Ovary (tissue), 3 donors: ENCODE measurements around the gene IL1RL1.

Experiments
- EP300 ChIP-seq: sonication (generic); formaldehyde crosslinking; IDR thresholded peaks from one replicate; pipeline ENCODE4 v1.6.1; 2017; ENCODE audit warnings: antibody characterized with exemption
- TF ChIP-seq, protein P1 (sequence below), 3 donors: fragments of 450-650 bp in 2 of 3; fragments of 200-600 bp in 1 of 3; IDR thresholded peaks; one replicate each; pipeline versions ENCODE4 v1.5.1 to v1.8.0; 2016 to 2022; ENCODE audit warnings: antibody characterized with exemption in 3 of 3, mild to moderate bottlenecking in 1 of 3
- donor health status: DM: no; HTN: no; CAD: no.

DNA sequence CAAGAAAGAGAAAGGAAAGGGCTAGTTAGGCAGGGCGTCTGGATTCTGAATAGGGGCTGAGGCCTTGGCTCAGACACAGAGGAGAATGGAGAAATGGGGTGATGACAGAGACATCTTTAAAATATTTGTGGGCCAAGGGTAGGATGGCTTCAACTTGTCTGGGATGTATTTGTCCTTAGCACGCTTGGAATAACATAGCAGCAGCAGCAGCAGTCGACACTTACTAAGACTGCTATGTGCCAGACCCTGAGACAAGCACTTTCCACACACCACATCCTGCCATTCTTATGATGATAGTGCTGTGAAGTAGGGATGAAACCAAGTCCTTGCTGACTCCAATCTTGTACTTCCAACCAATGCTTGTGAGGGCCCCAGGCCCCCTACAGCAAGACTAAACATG lies 2.6 kb downstream of the IL1RL1 start:
- TF ChIP-seq, protein P1, sequence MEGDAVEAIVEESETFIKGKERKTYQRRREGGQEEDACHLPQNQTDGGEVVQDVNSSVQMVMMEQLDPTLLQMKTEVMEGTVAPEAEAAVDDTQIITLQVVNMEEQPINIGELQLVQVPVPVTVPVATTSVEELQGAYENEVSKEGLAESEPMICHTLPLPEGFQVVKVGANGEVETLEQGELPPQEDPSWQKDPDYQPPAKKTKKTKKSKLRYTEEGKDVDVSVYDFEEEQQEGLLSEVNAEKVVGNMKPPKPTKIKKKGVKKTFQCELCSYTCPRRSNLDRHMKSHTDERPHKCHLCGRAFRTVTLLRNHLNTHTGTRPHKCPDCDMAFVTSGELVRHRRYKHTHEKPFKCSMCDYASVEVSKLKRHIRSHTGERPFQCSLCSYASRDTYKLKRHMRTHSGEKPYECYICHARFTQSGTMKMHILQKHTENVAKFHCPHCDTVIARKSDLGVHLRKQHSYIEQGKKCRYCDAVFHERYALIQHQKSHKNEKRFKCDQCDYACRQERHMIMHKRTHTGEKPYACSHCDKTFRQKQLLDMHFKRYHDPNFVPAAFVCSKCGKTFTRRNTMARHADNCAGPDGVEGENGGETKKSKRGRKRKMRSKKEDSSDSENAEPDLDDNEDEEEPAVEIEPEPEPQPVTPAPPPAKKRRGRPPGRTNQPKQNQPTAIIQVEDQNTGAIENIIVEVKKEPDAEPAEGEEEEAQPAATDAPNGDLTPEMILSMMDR (IDR thresholded peaks at IDR 0.05), result no peak
- no peak for TF ChIP-seq EP300
